Endothelial cell of hepatic sinusoid (primary cell): Measurements from ENCODE around the gene TNFRSF6B.
"Not testable (repeated sequence)": the region's sequence is repeated elsewhere in the genome, so short reads cannot be mapped to it uniquely, and the experiment has no call there.

Source experiments
- in situ Hi-C: cut with HindIII; loops from 2 replicates; pipeline ENCODE4 v1.10.0; 2017; ENCODE audit warnings: low sequenced_read_pairs

Gene TNFRSF6B

GRCh38 chr20:63696628-63697356 is at the start of gene TNFRSF6B:
Gene TNFRSF6B (plus strand): TSS chr20:63696652. CDS start chr20:63696768, 116 bp downstream.
- in situ Hi-C loops, result no loop called here

DNA sequence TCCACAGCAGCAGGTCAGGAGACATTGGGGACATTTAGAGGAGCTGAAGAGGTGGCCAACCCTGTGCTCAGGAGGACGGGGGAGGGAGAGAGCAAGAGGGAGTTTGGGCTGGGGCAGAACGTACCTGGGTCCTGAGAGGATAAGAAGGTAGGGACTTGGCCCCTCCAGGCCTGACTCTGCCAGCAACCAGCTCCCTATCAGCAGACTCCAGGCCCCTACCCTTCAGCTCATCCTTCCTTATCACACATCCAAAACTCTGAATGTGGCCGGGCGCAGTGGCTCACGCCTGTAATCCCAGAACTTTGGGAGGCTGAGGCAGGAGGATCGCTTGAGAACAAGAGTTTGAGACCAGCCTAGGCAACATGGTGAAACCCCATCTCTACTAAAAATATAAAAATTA is 48.3 kb upstream of the TNFRSF6B start:
- in situ Hi-C loops, result no loop called here

GRCh38 chr20:63648895-63649589 is 47.4 kb upstream of the TNFRSF6B start:
- in situ Hi-C loops, result no loop called here

GRCh38 chr20:63650486-63650885 is 46.0 kb upstream of the TNFRSF6B start:
- in situ Hi-C loops, result not testable (repeated sequence)

- in situ Hi-C loops, result no loop called here
Observed at GRCh38 chr20:63651942-63652191, 44.6 kb upstream of the TNFRSF6B start.

DNA sequence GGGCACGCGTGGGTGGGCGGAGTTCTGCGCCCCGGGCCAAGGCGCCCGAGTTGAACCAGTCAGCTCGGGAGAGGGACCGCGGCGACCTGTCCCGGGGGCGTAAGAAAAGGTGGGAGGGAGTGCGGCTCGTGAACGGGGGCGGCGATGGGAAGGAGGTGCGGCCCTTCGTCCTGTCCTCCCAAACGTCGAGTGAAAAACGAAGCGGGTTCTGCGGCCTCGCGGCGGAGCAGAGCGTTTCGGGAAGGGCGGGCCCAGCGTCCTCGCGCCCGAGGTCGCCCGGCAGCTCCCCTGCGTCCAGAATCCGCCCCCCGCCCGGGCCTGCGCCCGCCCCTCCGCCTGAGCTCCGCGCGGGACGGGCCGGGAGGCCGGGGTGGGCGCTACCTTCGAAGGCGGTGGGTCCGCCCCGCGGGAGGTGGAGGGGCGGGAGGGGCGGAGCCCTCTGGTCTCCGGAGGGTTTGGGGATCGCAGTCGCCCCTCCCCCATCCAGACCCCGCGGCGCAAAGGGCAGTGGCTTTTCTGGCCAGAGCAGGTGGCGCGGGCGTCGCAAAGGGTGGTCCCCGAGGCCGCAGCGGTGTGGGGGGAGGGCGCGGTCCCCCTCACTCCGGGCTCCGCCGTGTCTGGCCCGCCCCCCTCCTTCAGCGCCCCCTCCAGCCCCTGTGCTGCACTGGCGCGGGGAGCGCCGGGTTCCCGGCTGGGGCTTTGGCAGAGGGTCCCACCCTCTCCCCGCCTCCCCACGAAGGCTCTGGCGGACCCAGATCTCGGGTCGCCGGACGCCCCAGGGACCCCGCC is 44.1 kb upstream of the TNFRSF6B start:
- in situ Hi-C loops, result no loop called here

DNA sequence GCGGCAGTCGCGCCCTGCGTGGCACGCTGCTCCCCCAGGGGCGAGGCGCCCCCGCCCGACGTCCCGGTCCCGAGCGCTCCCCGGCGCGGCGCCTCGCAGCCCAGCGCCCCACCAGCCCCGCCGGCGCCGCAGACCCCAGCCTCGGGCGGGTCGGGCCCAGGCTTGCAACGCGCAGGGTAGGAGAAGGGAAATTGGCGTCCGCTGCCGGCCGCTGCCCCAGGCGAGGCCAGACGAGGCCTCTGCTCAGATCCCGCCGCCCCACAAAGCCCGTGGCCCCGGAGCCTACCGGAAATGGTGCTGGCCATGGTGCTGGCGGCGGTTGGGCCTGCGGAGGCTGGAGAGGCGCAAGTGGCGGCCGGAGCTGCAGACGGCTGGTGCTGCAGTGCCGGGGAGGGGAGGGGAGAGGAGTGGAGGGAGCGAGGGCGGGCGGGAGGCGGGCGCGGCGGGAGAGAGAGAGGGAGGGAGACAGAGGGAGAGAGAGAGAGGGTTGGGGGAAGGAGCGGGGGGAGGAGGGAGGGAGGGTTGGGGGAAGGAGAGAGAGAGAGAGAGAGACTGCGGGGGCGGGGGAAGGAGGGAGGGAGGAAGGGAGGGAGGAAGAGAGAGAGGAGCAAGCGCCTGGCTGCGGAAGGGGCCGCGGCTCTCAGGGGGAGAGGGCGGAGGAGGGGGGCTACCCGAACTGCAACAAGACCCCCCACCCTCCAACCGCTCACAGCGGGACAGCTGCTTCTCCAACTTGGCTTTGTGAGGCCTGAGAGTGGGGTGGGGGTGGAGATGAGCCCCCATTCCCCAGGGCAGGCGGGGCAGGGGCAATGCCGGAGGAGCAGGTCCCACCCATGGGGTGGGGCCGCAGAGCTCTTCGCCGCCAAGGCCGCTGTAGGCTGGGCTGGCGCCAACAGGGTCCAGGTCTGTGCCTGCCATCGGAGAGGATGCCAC is 43.1 kb upstream of the TNFRSF6B start, which contains the start of gene STMN3:
Gene STMN3, minus strand, starts transcription at position 384 of the 933 bp plus-strand sequence. Its CDS starts 79 bp downstream, at position 305.
- in situ Hi-C loops, result no loop called here

DNA sequence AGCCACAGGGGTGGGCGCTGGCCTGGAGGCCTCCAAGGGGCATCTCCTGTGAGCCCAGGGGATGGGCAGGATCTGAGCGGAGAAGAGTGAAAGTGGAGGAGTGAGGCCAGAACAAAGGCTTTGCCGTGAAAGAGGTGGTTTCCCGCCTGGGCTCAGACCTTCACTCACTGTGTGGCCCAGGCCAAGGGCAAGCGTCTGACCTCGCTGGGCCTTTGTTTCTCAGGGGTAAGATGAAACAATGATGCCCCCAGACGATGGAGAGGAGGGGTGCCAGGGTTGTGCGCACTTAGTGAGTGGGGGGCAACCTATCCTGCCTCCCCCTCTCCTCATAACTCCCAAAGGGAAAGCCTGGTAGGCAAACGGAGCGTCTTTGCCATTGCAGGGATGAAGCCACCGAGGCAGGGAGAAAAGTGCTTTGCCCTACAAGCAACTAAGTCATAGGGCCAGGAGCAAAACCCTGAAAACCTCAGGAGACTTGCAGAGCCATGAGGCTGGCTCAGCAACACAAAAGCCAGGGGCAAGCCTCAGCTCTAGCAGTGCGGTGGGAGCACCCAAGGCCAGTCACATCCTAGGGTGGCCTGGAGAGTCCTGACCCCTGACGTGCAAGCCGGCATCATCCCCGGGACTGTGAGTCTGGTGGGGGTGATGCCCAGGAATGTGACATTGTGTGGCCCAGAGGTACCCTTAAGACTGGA is 42.3 kb upstream of the TNFRSF6B start:
- in situ Hi-C loops, result no loop called here

- in situ Hi-C loops, result no loop called here
Observed at GRCh38 chr20:63655249-63655648, 41.2 kb upstream of the TNFRSF6B start.

DNA sequence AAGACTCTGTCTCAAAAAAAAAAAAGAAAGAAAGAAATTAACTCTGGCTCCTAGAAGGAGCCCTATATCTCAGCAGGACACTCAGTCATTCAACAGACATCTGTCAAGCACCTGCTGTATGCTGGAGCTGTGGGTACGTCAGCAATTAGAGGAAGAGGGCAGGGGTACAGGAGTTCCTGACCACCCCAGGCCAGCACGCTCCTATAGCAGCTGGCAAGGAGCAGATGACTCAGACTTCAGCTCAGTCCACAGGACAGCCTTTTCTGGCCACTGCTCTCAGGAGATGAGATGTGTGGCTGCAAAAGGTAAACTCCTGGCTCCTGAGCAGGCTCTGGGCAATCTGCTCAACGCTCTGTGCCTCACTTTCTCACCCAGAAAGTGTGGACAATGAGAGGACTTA is 40.0 kb upstream of the TNFRSF6B start:
- in situ Hi-C loops, result no loop called here

- in situ Hi-C loops, result no loop called here
Observed at GRCh38 chr20:63657260-63657936, 39.1 kb upstream of the TNFRSF6B start.

GRCh38 chr20:63657937-63658748 is 38.3 kb upstream of the TNFRSF6B start, which contains the start of gene RTEL1:
Gene RTEL1 (plus strand): TSS chr20:63658312. CDS start chr20:63659403, 1,091 bp downstream.
- in situ Hi-C loops, result no loop called here

DNA sequence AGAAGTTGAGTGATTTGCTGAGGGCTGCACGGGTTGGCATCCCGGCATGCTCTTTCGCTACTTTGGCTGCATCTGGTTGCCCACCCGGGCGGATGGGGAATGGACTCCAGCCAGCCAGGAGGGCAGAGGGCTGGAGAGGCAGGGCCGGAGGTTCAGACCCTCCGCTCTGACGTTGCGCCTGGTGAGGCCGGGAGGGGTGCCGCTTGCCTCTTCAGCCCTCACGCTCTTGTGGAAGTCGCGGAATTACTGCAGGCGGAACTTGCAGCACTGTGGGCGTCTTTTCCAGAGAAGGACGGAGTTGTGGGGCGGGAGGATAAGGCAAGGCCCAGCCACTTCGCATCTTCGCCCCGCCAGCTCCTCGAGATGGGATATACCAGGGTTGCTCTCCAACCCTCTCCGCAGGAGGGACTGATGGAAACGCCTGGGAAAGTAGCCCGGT is 37.7 kb upstream of the TNFRSF6B start:
- in situ Hi-C loops, result no loop called here

DNA sequence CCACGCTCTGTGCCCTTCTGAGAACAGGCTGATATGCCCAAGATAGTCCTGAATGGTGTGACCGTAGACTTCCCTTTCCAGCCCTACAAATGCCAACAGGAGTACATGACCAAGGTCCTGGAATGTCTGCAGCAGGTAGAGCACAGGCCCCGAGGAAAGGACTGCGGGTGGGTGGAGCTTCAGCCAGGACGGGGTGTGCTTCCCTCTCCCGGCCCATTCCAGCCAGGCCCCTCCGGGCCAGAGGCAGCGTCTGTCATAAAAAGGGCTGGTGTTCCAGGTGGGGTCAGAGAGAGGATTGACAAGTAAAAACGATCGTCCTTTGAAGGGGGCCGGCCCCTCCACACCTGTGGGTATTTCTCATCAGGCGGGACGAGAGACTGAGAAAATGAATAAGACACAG is 37.1 kb upstream of the TNFRSF6B start:
- in situ Hi-C loops, result no loop called here

DNA sequence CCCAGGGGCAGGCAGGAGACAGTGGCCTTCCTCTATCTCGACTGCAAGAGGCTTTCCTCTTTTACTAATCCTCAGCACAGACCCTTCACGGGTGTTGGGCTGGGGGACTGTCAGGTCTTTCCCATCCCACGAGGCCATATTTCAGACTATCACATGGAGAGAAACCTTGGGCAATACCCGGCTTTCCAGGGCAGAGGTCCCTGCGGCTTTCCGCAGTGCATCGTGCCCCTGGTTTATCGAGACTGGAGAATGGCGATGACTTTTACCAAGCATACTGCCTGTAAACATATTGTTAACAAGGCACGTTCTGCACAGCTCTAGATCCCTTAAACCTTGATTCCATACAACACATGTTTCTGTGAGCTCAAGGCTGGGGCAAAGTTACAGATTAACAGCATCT is 36.3 kb upstream of the TNFRSF6B start:
- in situ Hi-C loops, result loop anchor here (5.0 kb wide), 1 partner anchor 48 kb away; no protein-coding TSS in a partner anchor

GRCh38 chr20:63660622-63661021 is 35.8 kb upstream of the TNFRSF6B start:
- in situ Hi-C loops, result loop anchor here (5.0 kb wide), 1 partner anchor 48 kb away; no protein-coding TSS in a partner anchor

GRCh38 chr20:63661108-63661507 is 35.3 kb upstream of the TNFRSF6B start:
- in situ Hi-C loops, result loop anchor here (5.0 kb wide), 1 partner anchor 49 kb away; no protein-coding TSS in a partner anchor
